Stimulated activated CD8-positive, alpha-beta memory T cell treated with anti-CD3 and anti-CD28 coated beads, Interleukin-7, amount 100 ng/mL, for 4 hours (primary cell): Measurements from ENCODE around the gene CLEC18A.
"Not testable (repeated sequence)": the region's sequence is repeated elsewhere in the genome, so short reads cannot be mapped to it uniquely, and the experiment has no call there.

ENCODE experiments used
- DNase-seq, 2 donors: peaks; one replicate each; pipeline ENCODE4 v3.0.0-alpha.2; 2020; ENCODE audit warnings: low read depth in 2 of 2

The CLEC18A gene

DNA sequence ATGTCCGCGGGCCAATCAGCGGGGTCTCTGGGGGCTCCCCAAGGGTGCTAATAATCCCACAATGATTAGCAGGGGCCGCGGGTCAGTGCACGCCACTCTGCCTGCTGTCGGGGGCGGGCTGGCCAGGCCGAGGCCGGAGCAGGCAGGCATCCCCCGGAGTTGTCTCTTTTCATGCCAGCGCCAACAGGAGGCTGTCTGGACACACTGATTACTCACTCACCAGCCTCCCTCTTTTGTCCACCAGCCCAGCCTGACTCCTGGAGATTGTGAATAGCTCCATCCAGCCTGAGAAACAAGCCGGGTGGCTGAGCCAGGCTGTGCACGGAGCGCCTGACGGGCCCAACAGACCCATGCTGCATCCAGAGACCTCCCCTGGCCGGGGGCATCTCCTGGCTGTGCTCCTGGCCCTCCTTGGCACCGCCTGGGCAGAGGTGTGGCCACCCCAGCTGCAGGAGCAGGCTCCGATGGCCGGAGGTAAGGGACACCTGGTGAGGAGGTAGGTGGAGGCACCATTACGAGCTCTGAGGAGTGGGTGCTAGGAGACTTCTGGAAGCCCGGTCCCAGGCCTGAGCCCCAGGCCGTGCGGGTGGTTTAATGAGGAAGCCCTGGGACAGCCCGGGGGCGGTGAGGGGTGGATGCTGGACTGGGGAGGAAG is at the start of gene CLEC18A:
Gene CLEC18A (plus strand): TSS at position 318 of the 655 bp plus-strand sequence. CDS start 33 bp downstream, at position 351.
- not testable (repeated sequence) for DNase-seq

DNA sequence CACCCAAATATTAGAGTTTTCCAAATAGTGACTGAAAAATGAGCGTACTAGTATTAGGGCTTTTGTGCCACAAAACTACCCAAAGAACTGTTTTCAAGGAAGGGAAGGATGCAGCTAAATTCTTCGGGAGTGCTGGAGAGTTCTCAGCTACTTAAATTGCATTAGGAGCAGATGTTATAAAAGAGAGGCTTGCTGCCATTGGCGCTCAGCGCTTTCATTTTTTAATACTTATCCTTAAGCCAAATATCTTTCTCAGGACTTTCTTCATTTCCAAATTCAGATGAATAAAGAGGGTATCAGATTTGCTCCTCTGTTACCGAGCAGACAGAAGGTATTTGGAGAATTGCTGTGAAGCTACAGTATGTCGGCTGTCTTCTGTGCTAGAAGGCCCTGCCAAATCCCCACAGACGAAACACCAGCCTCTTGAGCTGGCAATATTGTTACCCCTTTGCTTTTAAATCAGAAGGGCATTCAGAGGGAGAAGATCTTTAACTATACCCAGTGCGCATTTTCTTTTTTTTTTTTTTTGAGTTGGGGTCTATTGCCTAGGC is 47.2 kb upstream of the CLEC18A start:
- DNase-seq, result no peak

DNA sequence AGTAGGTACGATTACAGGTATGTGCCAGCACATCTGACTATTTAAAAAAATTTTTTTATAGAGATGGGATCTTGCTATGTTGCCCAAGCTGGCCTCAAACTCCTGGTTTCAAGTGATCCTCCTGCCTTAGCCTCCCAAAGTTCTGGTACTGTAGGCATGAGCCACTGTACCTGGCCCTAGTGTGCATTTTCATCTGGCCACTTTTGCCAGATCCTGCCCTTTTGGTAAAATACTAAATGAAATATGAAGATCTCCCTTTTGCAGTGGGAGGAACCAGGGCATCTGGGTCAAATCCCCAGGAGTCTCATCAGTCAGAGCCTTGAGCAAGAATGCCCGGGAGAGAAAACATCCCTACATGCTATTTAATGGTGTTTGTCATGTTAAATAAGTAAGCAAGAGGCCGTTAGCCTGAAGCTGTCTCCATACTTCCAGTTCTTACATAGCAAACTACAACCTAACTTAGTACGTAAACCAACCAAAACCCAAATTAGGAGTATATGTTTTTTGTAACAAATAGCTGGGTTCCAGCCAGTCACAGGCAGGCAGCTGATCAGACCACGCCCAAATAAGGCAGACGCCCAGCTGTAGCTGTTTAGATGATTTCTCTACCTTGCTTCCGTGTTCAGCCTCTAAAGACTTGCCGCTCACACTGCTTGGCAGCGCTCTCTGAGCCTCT is 46.5 kb upstream of the CLEC18A start:
- DNase-seq, result no peak

DNA sequence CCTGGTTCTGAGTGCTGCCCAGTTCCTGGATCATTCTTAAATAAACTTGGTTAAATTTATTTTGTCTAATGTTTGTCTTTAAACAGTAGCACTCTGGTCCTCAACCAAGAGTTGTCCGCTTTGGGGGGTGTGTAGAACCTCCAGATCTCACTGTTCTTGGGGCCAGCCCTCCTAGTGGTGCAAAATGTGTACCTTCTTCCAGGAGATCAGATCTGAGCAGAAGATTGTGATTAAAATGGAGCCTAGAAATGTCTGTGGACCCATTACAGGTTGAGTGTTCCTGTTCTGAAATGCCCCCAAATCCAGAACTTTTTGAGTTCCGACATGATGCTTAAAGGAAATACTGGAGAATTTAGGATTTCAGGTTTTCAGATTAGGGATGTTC is 46.0 kb upstream of the CLEC18A start:
- no peak for DNase-seq

DNA sequence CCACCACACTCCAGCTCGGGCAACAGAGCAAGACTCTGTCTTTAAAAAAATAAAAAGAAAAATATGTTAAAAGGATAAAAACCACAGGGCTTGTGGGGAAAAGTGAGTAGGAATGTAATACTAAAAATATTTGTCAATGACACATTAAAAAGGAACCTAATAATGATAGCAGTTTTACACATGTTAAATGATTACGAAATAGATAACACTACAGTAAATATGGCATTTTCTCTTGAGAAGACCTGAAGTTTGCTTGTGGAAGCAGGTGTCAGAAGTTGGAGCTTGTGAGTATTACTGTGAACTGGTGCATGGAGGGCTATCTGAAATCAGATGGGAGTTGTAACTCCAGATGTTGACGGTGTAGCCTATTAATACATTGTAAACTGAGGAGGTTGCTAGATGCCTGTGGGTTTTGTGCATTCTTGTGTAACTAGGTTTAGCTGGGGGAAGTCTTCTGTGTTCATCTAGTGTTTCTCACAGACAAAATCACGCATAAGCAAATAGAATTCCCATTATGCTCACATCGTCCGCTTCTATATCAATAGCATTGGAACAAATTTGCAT is 44.2 kb upstream of the CLEC18A start:
- no peak for DNase-seq

DNA sequence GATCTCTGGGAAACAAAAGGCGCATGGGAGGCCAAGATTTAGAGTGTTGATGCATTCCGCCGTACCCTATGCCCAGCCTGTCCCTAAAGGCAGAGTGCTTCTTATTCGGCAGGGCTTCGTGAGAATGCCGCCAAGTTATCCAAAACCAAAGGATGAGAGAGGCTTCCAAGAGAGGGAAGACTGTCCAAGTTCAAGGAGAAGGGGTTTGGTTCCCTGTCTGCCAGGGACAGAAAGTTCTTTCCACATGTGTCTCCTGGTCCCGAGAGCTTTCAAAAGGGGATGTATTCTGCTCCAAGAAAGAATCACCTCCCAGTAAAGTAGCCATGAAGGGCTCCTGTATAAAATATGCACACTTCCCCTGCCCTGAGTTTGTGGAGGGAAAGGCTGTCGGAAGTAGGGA is 42.1 kb upstream of the CLEC18A start:
- DNase-seq, result no peak

DNA sequence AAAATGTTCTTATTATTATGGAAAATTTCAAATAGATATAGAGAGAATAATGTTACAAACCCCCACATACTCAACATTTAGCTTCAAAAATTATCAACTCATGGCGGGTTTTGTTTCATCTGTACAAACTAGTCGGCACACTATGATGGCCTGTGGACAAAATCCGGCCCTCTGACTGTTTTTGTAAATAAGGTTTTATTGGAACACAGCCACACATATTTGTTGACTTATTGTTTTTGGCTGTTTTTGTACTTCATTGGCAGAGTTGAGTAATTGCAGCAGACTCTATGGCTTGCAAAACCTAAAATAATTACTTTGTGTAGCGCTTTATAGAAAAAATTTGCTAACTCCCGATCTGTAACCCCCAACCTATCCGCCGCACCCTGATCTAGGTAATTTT is 41.4 kb upstream of the CLEC18A start:
- no peak for DNase-seq

DNA sequence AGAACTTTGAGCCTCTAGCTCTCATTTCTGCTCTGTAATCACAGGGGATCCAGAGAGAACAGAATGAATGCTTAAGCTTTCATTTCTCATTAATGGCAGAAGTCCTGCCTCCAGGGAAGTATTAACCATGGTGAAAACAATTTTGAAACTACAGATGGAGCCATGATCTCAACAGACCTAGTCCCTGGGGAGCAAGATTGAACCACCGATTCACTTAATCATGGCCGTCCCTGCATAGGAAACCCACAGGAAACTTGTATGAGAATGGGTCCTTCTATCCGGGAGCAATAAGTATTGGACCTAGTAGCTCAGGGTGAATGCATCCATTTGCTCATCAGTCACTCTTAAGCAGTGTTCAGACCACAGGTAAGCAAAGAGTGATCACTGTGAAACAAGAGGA is 40.2 kb upstream of the CLEC18A start:
- DNase-seq, result no peak

DNA sequence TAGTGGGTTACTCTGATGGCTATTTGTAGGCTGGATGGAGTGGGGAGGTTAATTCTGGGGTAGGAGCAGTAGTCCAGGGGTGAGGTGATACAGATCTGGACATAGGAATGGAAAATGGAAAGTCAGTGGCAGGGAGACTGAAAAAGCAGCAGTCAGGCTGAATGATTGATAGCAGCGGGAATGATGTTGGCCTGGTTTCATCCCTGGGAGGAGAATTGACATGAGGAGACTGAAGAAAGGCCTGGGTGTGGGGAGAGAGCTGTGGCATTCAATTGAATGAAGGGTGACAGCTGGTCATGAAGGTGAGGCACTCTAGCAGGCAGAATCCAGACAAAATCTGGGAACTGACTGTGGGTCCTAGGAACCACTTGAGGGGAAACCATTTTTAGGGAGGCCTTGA is 34.7 kb upstream of the CLEC18A start:
- DNase-seq, result no peak

DNA sequence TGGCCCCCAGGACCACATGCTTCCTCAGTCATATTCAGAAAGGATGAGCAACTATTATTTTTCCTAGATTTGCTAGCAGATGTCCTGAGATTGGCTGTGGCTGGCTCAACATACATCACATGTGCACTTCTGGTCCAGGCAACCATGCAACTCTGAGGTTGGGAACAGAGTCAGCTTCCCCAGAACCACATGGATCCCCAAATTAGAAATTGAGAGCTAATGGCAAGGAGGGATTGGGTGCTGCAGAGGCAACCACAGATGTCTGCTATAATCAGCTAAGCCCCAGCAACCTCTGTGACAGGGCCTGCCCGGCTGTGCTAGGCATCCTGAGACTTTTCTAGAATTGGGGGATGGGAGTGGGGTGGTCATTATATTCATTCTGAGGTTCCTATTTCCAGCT is 33.8 kb upstream of the CLEC18A start:
- no peak for DNase-seq

DNA sequence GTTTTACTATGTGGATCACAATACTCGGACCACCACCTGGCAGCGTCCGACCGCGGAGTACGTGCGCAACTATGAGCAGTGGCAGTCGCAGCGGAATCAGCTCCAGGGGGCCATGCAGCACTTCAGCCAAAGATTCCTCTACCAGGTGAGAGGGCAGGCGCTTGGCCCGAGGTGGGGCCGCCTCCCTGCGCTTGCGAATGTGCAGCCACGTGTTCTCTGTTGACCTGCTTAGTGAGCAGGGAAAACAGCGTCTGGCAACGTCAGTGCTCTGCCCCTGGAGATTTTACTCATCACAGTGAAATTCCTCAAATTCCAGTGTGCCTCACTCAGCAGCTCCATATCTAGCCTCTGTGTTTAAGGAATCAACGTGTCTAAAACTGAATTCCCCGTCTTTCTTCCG is 33.4 kb upstream of the CLEC18A start:
- DNase-seq, result no peak

DNA sequence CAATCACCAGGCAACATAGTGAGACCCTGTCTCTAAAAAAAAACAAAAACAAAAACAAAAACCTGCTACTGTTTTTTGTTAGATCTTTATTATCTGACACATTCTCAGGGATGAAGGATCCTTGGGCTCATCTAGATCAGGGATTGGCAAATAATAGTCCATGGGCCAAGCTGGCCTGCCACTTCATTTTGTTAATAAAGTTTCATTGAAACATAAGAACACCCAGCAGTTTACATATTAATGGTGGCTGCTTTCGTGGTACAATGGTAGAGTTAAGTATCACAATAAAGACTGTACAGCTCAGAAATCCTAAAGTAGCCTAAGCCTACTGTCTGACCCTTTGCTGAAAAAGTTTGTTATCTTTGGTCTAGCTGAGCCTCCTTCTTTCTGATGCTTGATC is 32.9 kb upstream of the CLEC18A start:
- no peak for DNase-seq

DNA sequence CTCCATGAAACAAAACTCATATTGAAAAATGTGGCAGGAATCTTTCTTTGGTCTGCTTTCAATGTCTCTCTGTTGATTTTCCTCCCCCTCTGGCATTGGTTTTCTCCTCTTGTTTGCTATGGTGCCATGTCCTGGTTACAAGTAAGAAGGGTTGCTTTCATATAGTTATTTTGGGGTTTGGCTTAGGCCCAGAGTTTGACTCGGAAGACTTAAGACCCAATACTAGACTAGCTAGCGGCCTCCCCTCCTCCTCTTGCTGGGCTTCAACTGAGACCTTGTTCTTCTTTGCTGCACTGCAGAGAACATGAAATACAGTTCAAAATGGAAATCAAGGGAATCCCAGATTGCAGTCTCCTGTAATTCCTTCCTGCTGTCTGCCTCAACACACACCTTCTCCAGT is 30.0 kb upstream of the CLEC18A start:
- DNase-seq, result no peak

DNA sequence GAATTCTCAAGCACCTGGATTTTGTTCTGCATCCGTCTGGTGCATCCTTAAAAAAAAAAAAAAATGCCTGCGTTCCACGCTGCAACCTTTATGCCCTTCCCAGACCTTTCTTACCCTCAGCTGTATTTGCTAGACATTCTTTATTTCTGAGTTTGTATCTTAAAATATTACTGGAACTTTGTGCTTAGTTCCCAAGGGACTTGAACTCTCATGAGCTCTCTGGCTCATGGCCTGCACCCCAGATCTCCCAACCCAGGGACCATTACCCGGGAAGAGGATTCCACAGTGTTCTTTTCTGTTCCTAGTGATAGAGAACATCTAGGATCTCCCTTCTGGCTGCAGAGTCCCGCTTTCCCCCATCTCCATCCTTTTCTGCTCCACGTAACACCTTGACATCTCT is 28.9 kb upstream of the CLEC18A start:
- no peak for DNase-seq

DNA sequence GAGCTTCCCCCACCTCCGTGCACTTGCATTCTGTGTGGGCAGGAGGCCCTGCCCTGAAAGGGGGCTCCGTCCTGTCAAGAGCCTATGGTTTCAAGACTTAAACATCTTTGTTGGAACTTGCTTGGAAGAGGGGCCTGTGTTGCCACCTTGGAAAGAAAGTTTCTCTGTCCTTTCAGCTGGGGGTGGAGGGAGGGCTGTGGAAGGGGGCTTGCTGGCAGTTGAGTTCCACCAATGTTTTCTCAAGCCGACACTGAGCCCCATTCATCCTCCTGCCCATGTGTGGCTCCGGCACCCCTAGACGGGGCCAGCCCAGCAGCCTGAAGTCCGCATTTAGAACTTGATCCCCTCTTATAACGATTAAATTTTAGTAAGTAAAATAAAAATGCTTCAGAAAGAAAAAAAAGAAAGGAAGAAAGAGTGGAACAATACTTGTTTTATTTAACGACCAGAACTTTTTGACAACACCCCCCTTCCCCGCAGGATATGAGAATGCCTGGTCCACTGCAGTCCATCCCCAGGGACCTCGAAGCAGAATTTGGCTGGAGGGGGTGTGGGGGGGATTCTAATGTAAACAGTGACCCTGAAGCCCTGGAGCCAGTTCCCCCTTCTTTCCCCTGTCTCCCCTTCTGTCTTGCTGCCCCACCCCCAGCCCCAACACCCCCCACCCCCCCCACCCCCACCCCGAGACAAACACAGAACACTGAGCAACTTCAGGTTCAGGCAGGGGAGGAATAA is 26.9 kb upstream of the CLEC18A start:
- no peak for DNase-seq

DNA sequence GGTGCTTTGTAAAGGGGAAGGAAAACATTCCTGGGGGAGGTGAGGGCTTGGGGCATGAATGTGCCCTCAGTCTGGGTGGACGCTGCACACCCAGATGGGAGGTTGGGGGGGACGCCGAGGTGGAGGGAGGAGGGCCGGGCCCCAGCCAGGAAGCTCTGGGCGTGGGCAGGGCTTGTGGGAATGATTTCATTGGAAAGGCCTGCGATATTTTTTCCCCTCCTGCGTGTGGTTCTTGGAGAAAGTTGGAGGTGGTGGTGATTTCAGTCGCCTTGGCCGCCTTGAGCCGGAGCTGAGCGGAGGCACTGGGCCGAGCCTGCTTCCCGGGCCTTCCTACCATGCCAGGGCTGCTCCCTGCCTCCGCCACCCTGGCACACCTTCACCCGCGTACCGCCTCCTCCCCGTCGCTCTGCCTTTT is 26.4 kb upstream of the CLEC18A start:
- no peak for DNase-seq

DNA sequence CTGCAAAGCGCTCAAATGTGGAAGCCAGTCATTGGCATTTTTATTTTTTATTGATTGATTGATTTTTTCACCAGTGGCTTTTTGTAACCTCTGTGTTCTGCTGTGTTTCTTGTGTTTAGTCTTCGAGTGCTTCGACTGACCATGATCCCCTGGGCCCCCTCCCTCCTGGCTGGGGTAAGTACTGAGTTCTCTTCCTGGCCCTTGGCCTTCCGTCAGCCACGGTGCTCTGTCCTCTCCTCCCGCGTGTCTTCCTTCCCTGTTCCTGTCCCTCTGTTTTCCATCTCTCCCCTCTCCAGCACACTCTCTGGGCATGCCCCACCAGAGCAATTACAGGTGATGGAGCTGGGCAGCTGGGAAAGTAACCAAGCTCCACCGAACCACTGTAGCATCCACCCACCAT is 25.8 kb upstream of the CLEC18A start:
- no peak for DNase-seq

DNA sequence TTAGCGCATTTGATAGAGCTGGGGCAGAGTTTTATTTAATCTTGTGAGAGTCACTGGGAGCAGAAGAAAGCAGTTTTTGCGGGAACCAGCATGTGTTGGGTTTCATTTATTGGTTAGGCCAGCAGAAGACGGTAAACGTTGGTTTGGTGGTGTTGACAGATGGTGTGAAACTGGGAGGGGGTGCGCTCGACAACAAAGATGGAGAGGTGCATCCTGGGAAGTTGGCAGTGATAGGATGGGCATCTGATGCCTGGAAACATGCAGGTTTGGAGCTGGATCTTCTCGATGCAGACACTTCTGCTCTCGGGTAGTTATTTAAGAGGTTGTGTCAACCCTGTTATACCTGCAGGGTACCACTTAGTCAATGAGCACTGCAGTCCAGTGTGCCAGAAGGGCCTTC is 24.9 kb upstream of the CLEC18A start:
- no peak for DNase-seq

DNA sequence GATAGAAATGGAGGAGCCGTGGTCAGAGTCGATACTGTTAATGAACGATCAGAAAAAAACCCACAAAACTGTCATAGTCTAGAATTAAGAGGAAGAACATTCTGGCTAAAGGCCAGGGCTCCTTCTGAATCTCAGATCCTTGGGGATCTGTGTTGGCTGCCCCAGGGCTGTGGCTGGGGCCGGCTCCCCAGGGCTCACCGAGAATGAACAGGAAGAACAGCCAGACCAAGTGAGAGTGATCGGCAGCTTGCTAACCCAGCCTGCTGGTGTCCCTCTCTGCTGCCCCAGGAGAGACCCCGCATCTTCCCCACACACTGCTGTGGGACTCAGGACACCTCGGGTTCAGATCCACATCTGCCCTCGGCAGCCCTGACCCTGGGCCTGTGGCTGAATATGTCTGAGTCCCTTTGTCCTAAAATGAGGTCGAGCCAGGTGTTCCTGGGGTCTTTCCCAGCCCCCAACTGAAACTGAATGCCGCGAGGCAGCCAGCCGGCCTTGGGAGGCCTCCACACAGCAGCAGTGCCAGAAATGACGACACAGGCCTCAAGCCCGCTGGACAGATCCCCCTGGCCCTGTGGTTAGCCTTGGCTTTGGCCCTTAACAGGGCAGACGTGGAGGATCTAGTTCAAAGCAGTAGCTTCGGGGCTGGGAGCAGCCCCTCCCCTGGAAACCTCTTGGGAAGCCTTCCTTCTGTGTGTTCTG is 23.9 kb upstream of the CLEC18A start:
- DNase-seq, result no peak

DNA sequence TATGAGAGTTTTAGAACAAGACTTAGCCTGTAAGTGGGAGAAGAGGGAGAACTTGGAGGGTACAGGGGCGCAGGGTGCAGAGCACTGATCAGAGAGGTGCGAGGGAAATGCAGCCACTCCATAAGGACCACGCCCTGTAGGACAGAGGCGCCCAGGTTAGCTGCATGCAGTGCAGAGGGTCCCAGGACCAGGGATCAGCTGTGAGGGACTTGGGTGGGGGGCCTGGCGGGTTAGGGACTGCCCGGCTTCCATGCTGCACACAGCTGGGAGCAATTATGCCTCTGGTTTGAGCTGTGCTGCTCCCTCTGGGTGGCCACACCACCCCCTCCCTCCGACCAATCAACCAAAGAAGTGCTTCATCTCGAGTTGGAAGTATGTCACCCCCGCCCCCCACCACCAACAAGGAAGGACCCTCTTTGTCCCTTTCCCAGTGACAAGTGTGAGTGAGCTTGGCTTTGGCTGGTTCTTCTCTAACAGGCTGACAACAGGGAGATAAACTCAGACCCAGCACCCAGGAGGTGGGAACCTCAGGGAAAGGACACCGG is 22.2 kb upstream of the CLEC18A start:
- DNase-seq, result no peak

DNA sequence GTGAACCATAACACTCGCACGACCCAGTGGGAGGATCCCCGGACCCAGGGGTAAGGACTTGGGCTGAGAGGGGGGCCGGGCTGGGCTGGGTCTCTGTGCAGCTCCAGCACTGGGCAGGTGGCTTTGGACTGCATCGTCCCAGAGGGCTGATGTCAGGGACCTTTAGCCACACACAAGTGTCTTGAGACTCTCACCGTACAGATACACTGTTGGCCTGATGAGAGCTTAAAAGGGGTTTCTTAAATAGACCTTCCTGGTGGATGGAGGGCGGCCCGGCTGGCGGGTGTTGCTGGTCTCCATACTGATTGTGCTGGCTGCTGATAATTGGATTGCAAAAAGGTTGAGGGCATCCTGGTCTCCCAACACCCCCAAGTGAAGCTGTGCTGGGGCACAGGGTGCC is 21.7 kb upstream of the CLEC18A start:
- DNase-seq, result no peak
